Activated CD4-positive, alpha-beta T cell treated with anti-CD3 and anti-CD28 coated beads, Interleukin-2, amount 10 ng/mL, durations not matched to agents 24 days and 14 days (primary cell): ENCODE data around the gene SOX9. TPM values are rescaled to one million over a fixed set of nuclear protein-coding genes. Genes with fewer than 3 reads are reported as not detected.
"Not testable (repeated sequence)": the region's sequence is repeated elsewhere in the genome, so short reads cannot be mapped to it uniquely, and the experiment has no call there.

Source experiments
- DNase-seq: peaks from one replicate; pipeline ENCODE4 v3.0.0; 2022
- H3K27ac Mint-ChIP-seq: one replicate; pipeline ENCODE4 v1.8.0; 2022; ENCODE audit warnings: mild to moderate bottlenecking, mixed read lengths
- H3K27me3 Mint-ChIP-seq: one replicate; pipeline ENCODE4 v1.8.0; 2022; ENCODE audit warnings: mixed read lengths
- H3K36me3 Mint-ChIP-seq: one replicate; pipeline ENCODE4 v1.8.0; 2022; ENCODE audit warnings: low read depth, mild to moderate bottlenecking, mixed read lengths
- H3K4me1 Mint-ChIP-seq: one replicate; pipeline ENCODE4 v1.8.0; 2021; ENCODE audit warnings: mixed read lengths
- H3K4me3 Mint-ChIP-seq: one replicate; pipeline ENCODE4 v1.8.0; 2022; ENCODE audit warnings: mild to moderate bottlenecking, moderate library complexity, mixed read lengths
- H3K9me3 Mint-ChIP-seq: one replicate; pipeline ENCODE4 v1.8.0; 2021; ENCODE audit warnings: mixed read lengths
- intact Hi-C: fragments of 100-400 bp; cut with micrococcal nuclease; formaldehyde crosslinking; loops from one replicate; pipeline ENCODE4 v1.15.1; 2023
- total RNA-seq: library from RNA; stranded (reverse); gene quantifications from 2 replicates; pipeline ENCODE4 v1.2.3, GENCODE V29; 2022

SOX9 gene
- total RNA-seq, 1 donor from 2014 or later: not detected

GRCh38 chr17:72126575-72127486 lies 6.0 kb downstream of the SOX9 start:
- Mint-ChIP-seq H3K27ac (no peak overlapping the region), H3K9me3 (no peaks in the 10 kb centered on the region), H3K4me3 (no peak overlapping the region), H3K36me3 (peaks cover 4% of the 10 kb centered on the region), H3K27me3 (peaks cover 25% of the 10 kb centered on the region), H3K4me1 (peaks cover 5% of the 10 kb centered on the region)
- intact Hi-C loops: no loop called here
- no peak for DNase-seq

- no peak for DNase-seq
- Mint-ChIP-seq H3K27me3 (peaks cover 14% of the 10 kb centered on the region), H3K9me3 (no peaks in the 10 kb centered on the region), H3K36me3 (peaks cover 1% of the 10 kb centered on the region), H3K4me1 (peaks cover 3% of the 10 kb centered on the region), H3K4me3 (no peak overlapping the region), H3K27ac (no peak overlapping the region)
- intact Hi-C loops: no loop called here
Measured at GRCh38 chr17:72128039-72128438, 7.2 kb downstream of the SOX9 start.

- Mint-ChIP-seq H3K36me3 (no peaks in the 10 kb centered on the region), H3K27ac (no peak overlapping the region), H3K9me3 (no peaks in the 10 kb centered on the region), H3K27me3 (no peaks in the 10 kb centered on the region), H3K4me3 (no peak overlapping the region), H3K4me1 (no peaks in the 10 kb centered on the region)
- intact Hi-C loops: no loop called here
- no peak for DNase-seq
Measured at GRCh38 chr17:72134608-72135394, 14.0 kb downstream of the SOX9 start.

GRCh38 chr17:72135546-72136325 lies 14.9 kb downstream of the SOX9 start:
- Mint-ChIP-seq H3K4me1 (no peaks in the 10 kb centered on the region), H3K27ac (no peak overlapping the region), H3K27me3 (no peaks in the 10 kb centered on the region), H3K36me3 (no peaks in the 10 kb centered on the region), H3K9me3 (peaks cover 5% of the 10 kb centered on the region), H3K4me3 (no peak overlapping the region)
- no peak for DNase-seq
- intact Hi-C loops: no loop called here

GRCh38 chr17:72136692-72137091 lies 15.9 kb downstream of the SOX9 start:
- H3K36me3 Mint-ChIP-seq: no peaks in the 10 kb centered on the region
- no peak overlapping the region for H3K27ac Mint-ChIP-seq
- intact Hi-C loops: no loop called here
- no peak overlapping the region for H3K4me3 Mint-ChIP-seq
- H3K27me3 Mint-ChIP-seq: no peaks in the 10 kb centered on the region
- no peak for DNase-seq
- H3K9me3 Mint-ChIP-seq: peaks cover 5% of the 10 kb centered on the region
- H3K4me1 Mint-ChIP-seq: no peaks in the 10 kb centered on the region

- Mint-ChIP-seq H3K9me3 (peaks cover 5% of the 10 kb centered on the region), H3K27ac (no peak overlapping the region), H3K4me3 (no peak overlapping the region), H3K36me3 (no peaks in the 10 kb centered on the region), H3K27me3 (no peaks in the 10 kb centered on the region), H3K4me1 (no peaks in the 10 kb centered on the region)
- DNase-seq: no peak
- intact Hi-C loops: no loop called here
Measured at GRCh38 chr17:72137161-72137560, 16.3 kb downstream of the SOX9 start.

GRCh38 chr17:72139212-72139611 lies 18.4 kb downstream of the SOX9 start:
- no peak overlapping the region for H3K4me3 Mint-ChIP-seq
- peaks cover 5% of the 10 kb centered on the region for H3K9me3 Mint-ChIP-seq
- no peaks in the 10 kb centered on the region for H3K36me3 Mint-ChIP-seq
- H3K27me3 Mint-ChIP-seq: no peaks in the 10 kb centered on the region
- intact Hi-C loops: no loop called here
- no peaks in the 10 kb centered on the region for H3K4me1 Mint-ChIP-seq
- H3K27ac Mint-ChIP-seq: no peak overlapping the region
- DNase-seq: no peak

GRCh38 chr17:72141336-72141735 lies 20.5 kb downstream of the SOX9 start:
- Mint-ChIP-seq H3K4me3 (no peak overlapping the region), H3K9me3 (peaks cover 5% of the 10 kb centered on the region), H3K36me3 (no peaks in the 10 kb centered on the region), H3K27me3 (no peaks in the 10 kb centered on the region), H3K4me1 (no peaks in the 10 kb centered on the region), H3K27ac (no peak overlapping the region)
- intact Hi-C loops: no loop called here
- DNase-seq: no peak

- H3K9me3 Mint-ChIP-seq, DNase-seq, H3K4me3 Mint-ChIP-seq, H3K4me1 Mint-ChIP-seq, H3K36me3 Mint-ChIP-seq, H3K27ac Mint-ChIP-seq, intact Hi-C loops, H3K27me3 Mint-ChIP-seq: not testable (repeated sequence)
Measured at GRCh38 chr17:72142097-72142496, 21.3 kb downstream of the SOX9 start.

GRCh38 chr17:72142614-72143013 lies 21.8 kb downstream of the SOX9 start:
- no peaks in the 10 kb centered on the region for H3K4me1 Mint-ChIP-seq
- H3K4me3 Mint-ChIP-seq: no peak overlapping the region
- no peaks in the 10 kb centered on the region for H3K27me3 Mint-ChIP-seq
- H3K27ac Mint-ChIP-seq: no peak overlapping the region
- intact Hi-C loops: no loop called here
- peaks cover 5% of the 10 kb centered on the region for H3K9me3 Mint-ChIP-seq
- H3K36me3 Mint-ChIP-seq: no peaks in the 10 kb centered on the region
- no peak for DNase-seq

GRCh38 chr17:72143245-72143644 lies 22.4 kb downstream of the SOX9 start:
- DNase-seq: no peak
- no peaks in the 10 kb centered on the region for H3K4me1 Mint-ChIP-seq
- no peaks in the 10 kb centered on the region for H3K27me3 Mint-ChIP-seq
- no peak overlapping the region for H3K4me3 Mint-ChIP-seq
- H3K9me3 Mint-ChIP-seq: peaks cover 5% of the 10 kb centered on the region
- no peak overlapping the region for H3K27ac Mint-ChIP-seq
- intact Hi-C loops: no loop called here
- H3K36me3 Mint-ChIP-seq: no peaks in the 10 kb centered on the region

GRCh38 chr17:72144101-72144500 lies 23.3 kb downstream of the SOX9 start:
- peaks cover 5% of the 10 kb centered on the region for H3K9me3 Mint-ChIP-seq

GRCh38 chr17:72145562-72145961 lies 24.7 kb downstream of the SOX9 start:
- H3K4me3 Mint-ChIP-seq: no peak overlapping the region
- H3K27ac Mint-ChIP-seq: no peak overlapping the region
- H3K36me3 Mint-ChIP-seq: no peaks in the 10 kb centered on the region
- H3K9me3 Mint-ChIP-seq: peaks cover 2% of the 10 kb centered on the region
- no peak for DNase-seq
- no peaks in the 10 kb centered on the region for H3K4me1 Mint-ChIP-seq
- no peaks in the 10 kb centered on the region for H3K27me3 Mint-ChIP-seq
- intact Hi-C loops: no loop called here

More at GRCh38 chr17:72144101-72144500, 23.3 kb downstream of the SOX9 start:
- H3K4me3 Mint-ChIP-seq: no peak overlapping the region
- intact Hi-C loops: no loop called here
- H3K27ac Mint-ChIP-seq: no peak overlapping the region
- no peaks in the 10 kb centered on the region for H3K4me1 Mint-ChIP-seq
- no peaks in the 10 kb centered on the region for H3K36me3 Mint-ChIP-seq
- no peaks in the 10 kb centered on the region for H3K27me3 Mint-ChIP-seq
- DNase-seq: no peak

GRCh38 chr17:72145962-72146361 lies 25.1 kb downstream of the SOX9 start:
- Mint-ChIP-seq H3K27me3 (no peaks in the 10 kb centered on the region), H3K9me3 (no peaks in the 10 kb centered on the region), H3K4me1 (no peaks in the 10 kb centered on the region), H3K4me3 (no peak overlapping the region), H3K36me3 (no peaks in the 10 kb centered on the region), H3K27ac (no peak overlapping the region)
- DNase-seq: no peak
- intact Hi-C loops: no loop called here
